Measurements from ENCODE around the gene SRPX2. TPM values are rescaled to one million over a fixed set of nuclear protein-coding genes. Genes with fewer than 3 reads are reported as not detected.
A peak's percentile ranks its signal among the peaks of the same experiment; 100 is the strongest.

The SRPX2 gene
- total RNA-seq, 1 donor: 66.1 TPM

GRCh38 chrX:100609591-100609990 is 34.4 kb upstream of the SRPX2 start:
- H3K4me3 ChIP-seq (ENCODE audit: low read depth, low read length): no peak overlapping the region
- TF ChIP-seq CTCF (IDR thresholded peaks at IDR 0.05; ENCODE audit: insufficient read depth, low read depth, low read length): peak; percentile 10
- no peak for DNase-seq (ENCODE audit: low read depth)

- H3K4me3 ChIP-seq (ENCODE audit: low read depth, low read length): no peak overlapping the region
- TF ChIP-seq CTCF (IDR thresholded peaks at IDR 0.05; ENCODE audit: insufficient read depth, low read depth, low read length): no peak
- no peak for DNase-seq (ENCODE audit: low read depth)
These were observed 32.0 kb upstream of the SRPX2 start for GRCh38 chrX:100611951-100612350.

GRCh38 chrX:100615005-100615404 is 29.0 kb upstream of the SRPX2 start:
- TF ChIP-seq CTCF (IDR thresholded peaks at IDR 0.05; ENCODE audit: insufficient read depth, low read depth, low read length): peak; percentile 71
- no peak overlapping the region for H3K4me3 ChIP-seq (ENCODE audit: low read depth, low read length)
- DNase-seq (ENCODE audit: low read depth): peak; percentile 75

- DNase-seq (ENCODE audit: low read depth): no peak
- TF ChIP-seq CTCF (IDR thresholded peaks at IDR 0.05; ENCODE audit: insufficient read depth, low read depth, low read length): no peak
- H3K4me3 ChIP-seq (ENCODE audit: low read depth, low read length): no peak overlapping the region
These were observed 21.0 kb upstream of the SRPX2 start for GRCh38 chrX:100623001-100623400.

- no peak for DNase-seq (ENCODE audit: low read depth)
- no peak for TF ChIP-seq CTCF (IDR thresholded peaks at IDR 0.05; ENCODE audit: insufficient read depth, low read depth, low read length)
- no peak overlapping the region for H3K4me3 ChIP-seq (ENCODE audit: low read depth, low read length)
These were observed 18.0 kb upstream of the SRPX2 start for GRCh38 chrX:100625985-100626491.

GRCh38 chrX:100635040-100635439 is 9.0 kb upstream of the SRPX2 start:
- no peak for TF ChIP-seq CTCF (IDR thresholded peaks at IDR 0.05; ENCODE audit: insufficient read depth, low read depth, low read length)
- peak overlapping the region; percentile 74 for H3K4me3 ChIP-seq (ENCODE audit: low read depth, low read length)
- DNase-seq (ENCODE audit: low read depth): no peak

- DNase-seq (ENCODE audit: low read depth): no peak
- TF ChIP-seq CTCF (IDR thresholded peaks at IDR 0.05; ENCODE audit: insufficient read depth, low read depth, low read length): no peak
- H3K4me3 ChIP-seq (ENCODE audit: low read depth, low read length): peak overlapping the region; percentile 74
These were observed 8.0 kb upstream of the SRPX2 start for GRCh38 chrX:100635989-100636320.

Data from fibroblast of villous mesenchyme (primary cell).